ENCODE data around the gene NAA60.
"Not testable (repeated sequence)": the region's sequence is repeated elsewhere in the genome, so short reads cannot be mapped to it uniquely, and the experiment has no call there.

NAA60 gene

GRCh38 chr16:3461151-3461550 lies 17.7 kb downstream of the NAA60 start:
- DNase-seq (ENCODE audit: low spot score), result peak; percentile 27

- DNase-seq (ENCODE audit: low spot score), result no peak
These were observed 21.8 kb downstream of the NAA60 start for GRCh38 chr16:3465301-3465700.

GRCh38 chr16:3465911-3466584 lies 22.6 kb downstream of the NAA60 start:
- no peak for DNase-seq (ENCODE audit: low spot score)

- DNase-seq (ENCODE audit: low spot score), result no peak
These were observed 23.7 kb downstream of the NAA60 start for GRCh38 chr16:3467182-3467581.

GRCh38 chr16:3467921-3468320 lies 24.4 kb downstream of the NAA60 start:
- DNase-seq (ENCODE audit: low spot score), result peak; percentile 7

GRCh38 chr16:3468501-3468900 lies 25.0 kb downstream of the NAA60 start:
- no peak for DNase-seq (ENCODE audit: low spot score)

- no peak for DNase-seq (ENCODE audit: low spot score)
These were observed 26.3 kb downstream of the NAA60 start for GRCh38 chr16:3469736-3470135.

- no peak for DNase-seq (ENCODE audit: low spot score)
These were observed 27.2 kb downstream of the NAA60 start for GRCh38 chr16:3470723-3471122.

- no peak for DNase-seq (ENCODE audit: low spot score)
These were observed 28.2 kb downstream of the NAA60 start for GRCh38 chr16:3471518-3472176.

GRCh38 chr16:3472878-3473595 lies 29.6 kb downstream of the NAA60 start:
- no peak for DNase-seq (ENCODE audit: low spot score)

GRCh38 chr16:3473596-3473943 lies 30.1 kb downstream of the NAA60 start:
- not testable (repeated sequence) for DNase-seq (ENCODE audit: low spot score)

- DNase-seq (ENCODE audit: low spot score), result peak; percentile 61
These were observed 30.8 kb downstream of the NAA60 start for GRCh38 chr16:3474136-3474779.

GRCh38 chr16:3474870-3475269 lies 31.4 kb downstream of the NAA60 start:
- not testable (repeated sequence) for DNase-seq (ENCODE audit: low spot score)

- DNase-seq (ENCODE audit: low spot score), result no peak
These were observed 32.3 kb downstream of the NAA60 start for GRCh38 chr16:3475604-3476375.

- no peak for DNase-seq (ENCODE audit: low spot score)
These were observed 32.9 kb downstream of the NAA60 start for GRCh38 chr16:3476409-3476808.

GRCh38 chr16:3478242-3478925 lies 34.9 kb downstream of the NAA60 start:
- DNase-seq (ENCODE audit: low spot score), result no peak

- no peak for DNase-seq (ENCODE audit: low spot score)
These were observed 36.3 kb downstream of the NAA60 start for GRCh38 chr16:3479654-3480216.

- DNase-seq (ENCODE audit: low spot score), result no peak
These were observed 37.6 kb downstream of the NAA60 start for GRCh38 chr16:3480901-3481695.

- no peak for DNase-seq (ENCODE audit: low spot score)
These were observed 38.5 kb downstream of the NAA60 start for GRCh38 chr16:3481696-3482658.
